Psoas muscle (tissue), 8 donors: ENCODE data around the gene ASTN2. TPM values are rescaled to one million over a fixed set of nuclear protein-coding genes. Genes with fewer than 3 reads are reported as not detected.

Experiments
- ATAC-seq, 4 donors: fragments of 200-7000 bp; cut with Tn5 transposase; one replicate each; pipeline ENCODE4 v1.9.1; 2020; ENCODE audit warnings: moderate library complexity in 3 of 4, mild to moderate bottlenecking in 2 of 4
- DNase-seq, 2 donors: peaks; one replicate each; pipeline ENCODE4 v3.0.0-alpha.2; 2020
- H3K27ac ChIP-seq: fragments of 200-600 bp; one replicate; pipeline ENCODE4 v1.8.0; 2022
- H3K27me3 ChIP-seq, 3 donors: fragments of 200-600 bp in 1 of 3; one replicate each; pipeline versions ENCODE4 v1.6.1 to v1.8.0; 2013 to 2022; ENCODE audit warnings: low read length in 2 of 3, mild to moderate bottlenecking in 2 of 3, moderate library complexity in 1 of 3; ENCODE audit not compliant: insufficient read depth in 3 of 3
- H3K36me3 ChIP-seq, 2 donors: fragments of 200-600 bp in 1 of 2; one replicate each; pipeline versions ENCODE4 v1.6.1 to v1.8.0; 2013 to 2022; ENCODE audit warnings: low read depth in 1 of 2, mild to moderate bottlenecking in 1 of 2, moderate library complexity in 1 of 2; ENCODE audit not compliant: insufficient read depth in 1 of 2
- H3K4me1 ChIP-seq: fragments of 200-600 bp; one replicate; pipeline ENCODE4 v1.8.0; 2022
- H3K4me3 ChIP-seq: fragments of 200-600 bp; one replicate; pipeline ENCODE4 v1.8.0; 2022; ENCODE audit warnings: mild to moderate bottlenecking
- H3K9me3 ChIP-seq: fragments of 200-600 bp; one replicate; pipeline ENCODE4 v1.8.0; 2022
- CTCF ChIP-seq: fragments of 200-600 bp; IDR thresholded peaks from one replicate; pipeline ENCODE4 v1.8.0; 2022; ENCODE audit warnings: antibody characterized with exemption
- WGBS, 3 donors: extraction: QIAGEN DNeasy Blood & Tissue Kit; methylation state at CpG; one replicate each; pipeline versions ENCODE4 v1.1.6 to v1.1.7; 2013; 5-methylcytosine and 5-hydroxymethylcytosine counted together
- intact Hi-C, 2 donors: fragments of 100-400 bp; cut with DNase I; formaldehyde crosslinking; loops; one replicate each; pipeline versions ENCODE4 v1.11.0 to v1.14.2; 2022
- polyA plus RNA-seq, 3 donors: library from polyadenylated mRNA; stranded (reverse); fragments of 200-250 nt; gene quantifications; one replicate each; pipeline ENCODE4 v1.2.3, GENCODE V29; 2013
- total RNA-seq, 4 donors: library from RNA; stranded (reverse); fragmentation: NEBNext Ultra II Directional in 2 of 4; extraction: Animal tissue kit (Norgen Biotek cat#: 25700) in 2 of 4; gene quantifications; one replicate each; pipeline versions ENCODE4 v1.2.1 to v1.2.4, GENCODE V29; 2021 to 2023
- donor health status: healthy with polysubstance abuse.
- donor health status: DM: no; HTN: no; CAD: no; lungs with moderate emphysema.
- donor health status: Bipolar disorder and iron deficiency.
- donor health status: healthy.
- donor health status: DM: yes; HTN: yes; CAD: no.
- donor health status: DM: no; HTN: no; CAD: no.
- donor health status: DM: no; HTN: no; CAD: no.
- donor health status: DM: yes; HTN: yes; CAD: no.

The ASTN2 gene
- total and polyA plus RNA-seq, 7 donors = 2.0 to 10.3 (median 3.3) TPM

- no peaks in the 10 kb centered on the region for H3K9me3 ChIP-seq
- peaks cover 0 to 3% (median 0%) of the 10 kb centered on the region in 3 donors for H3K27me3 ChIP-seq
- TF ChIP-seq CTCF = no peak
- WGBS, 3 donors = 85 to 92% (median 87%) methylated on average over 1 of the region's 1 CpG
- ATAC-seq (no peak), DNase-seq (no peak)
- H3K4me3 ChIP-seq = no peak overlapping the region
- H3K4me1 ChIP-seq = no peaks in the 10 kb centered on the region
- intact Hi-C loops = no loop called here
- no peak overlapping the region for H3K27ac ChIP-seq
- no peaks in the 10 kb centered on the region for H3K36me3 ChIP-seq
Observed at GRCh38 chr9:117104206-117104605, 310.7 kb downstream of the ASTN2 start.

DNA sequence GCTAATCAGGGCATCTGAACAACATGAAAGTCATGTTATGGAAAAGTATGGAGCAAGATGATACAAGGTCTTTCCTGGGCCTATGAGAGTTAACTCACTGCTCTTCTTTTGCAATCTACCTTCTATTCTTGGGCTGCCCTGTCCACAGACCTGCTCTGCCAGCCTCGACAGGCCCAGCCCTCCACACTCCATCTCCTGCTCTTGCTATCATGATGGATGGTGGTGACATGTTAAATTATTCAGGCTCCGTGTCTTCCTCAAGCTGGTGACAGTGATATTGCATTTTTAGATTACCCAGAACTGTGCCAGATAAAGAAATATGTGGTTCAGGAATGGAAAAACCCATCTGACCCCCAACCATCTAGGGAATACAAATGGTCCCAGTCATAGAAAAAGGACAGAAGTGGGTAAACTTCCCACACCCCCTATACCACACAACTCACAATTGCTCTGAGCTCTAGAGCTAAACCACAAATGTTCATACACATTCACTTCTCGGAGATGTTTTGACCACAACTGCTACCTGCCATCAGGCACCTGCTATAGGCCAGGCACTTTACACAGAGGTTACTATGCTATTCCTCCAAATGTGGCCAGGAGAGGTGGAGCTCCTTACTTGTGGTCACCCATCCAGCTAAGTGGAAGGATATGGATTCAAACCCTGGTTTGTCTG is 311.3 kb downstream of the ASTN2 start:
- Histone ChIP-seq H3K9me3 (no peaks in the 10 kb centered on the region), H3K4me1 (no peaks in the 10 kb centered on the region), H3K27me3 (peaks cover 0 to 3% (median 0%) of the 10 kb centered on the region in 3 donors), H3K27ac (no peak overlapping the region), H3K36me3 (no peaks in the 10 kb centered on the region), H3K4me3 (no peak overlapping the region)
- TF ChIP-seq CTCF = no peak
- DNase-seq (no peak), ATAC-seq (no peak)
- intact Hi-C loops = no loop called here
- 55 to 60% (median 56%) methylated on average over 3 of the region's 3 CpGs for WGBS, 3 donors

DNA sequence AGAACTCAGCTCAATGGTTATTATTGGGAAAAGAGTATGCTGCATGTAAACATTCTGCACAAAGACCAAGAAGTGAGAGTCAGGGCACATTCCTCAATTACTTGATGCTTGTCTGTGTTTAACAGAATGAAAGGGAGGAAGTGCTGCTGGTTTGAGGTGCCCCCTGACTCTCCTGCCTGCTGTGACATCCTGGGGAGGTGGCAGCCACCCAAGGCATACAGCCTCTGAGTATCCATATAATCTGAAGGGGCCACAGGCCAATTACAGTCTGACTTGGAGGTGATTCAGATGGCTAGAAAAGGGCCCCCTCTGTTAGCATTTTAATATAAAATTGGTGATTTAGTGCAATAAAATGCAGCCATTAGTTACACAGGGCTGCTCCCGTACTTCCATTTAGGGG is 313.8 kb downstream of the ASTN2 start:
- intact Hi-C loops = no loop called here
- Histone ChIP-seq H3K4me3 (no peak overlapping the region), H3K9me3 (no peaks in the 10 kb centered on the region), H3K27me3 (peaks cover 0 to 3% (median 0%) of the 10 kb centered on the region in 3 donors), H3K4me1 (no peaks in the 10 kb centered on the region), H3K36me3 (no peaks in the 10 kb centered on the region), H3K27ac (no peak overlapping the region)
- 41 to 65% (median 50%) methylated on average over 1 of the region's 1 CpG for WGBS, 3 donors
- no peak for ATAC-seq
- no peak for DNase-seq
- no peak for TF ChIP-seq CTCF

DNA sequence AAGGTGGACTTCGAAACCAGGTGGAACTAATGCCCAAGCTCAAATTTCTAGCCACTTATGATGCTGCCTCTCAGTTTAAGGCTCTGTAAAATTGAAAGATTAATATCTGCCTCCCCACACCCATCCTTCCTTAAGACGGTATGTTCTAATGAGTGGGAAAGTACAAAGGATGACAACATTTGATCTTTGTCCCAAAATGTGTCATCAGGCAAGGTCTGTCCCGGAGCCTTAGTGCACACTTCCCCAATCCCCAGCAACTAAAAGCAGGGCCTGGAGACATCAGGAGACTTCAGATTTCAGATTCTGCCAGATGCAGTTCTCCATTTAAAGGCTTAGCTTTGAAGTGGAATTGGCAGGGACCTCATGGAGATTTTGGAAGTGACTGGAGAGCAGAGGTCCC is 316.5 kb downstream of the ASTN2 start:
- WGBS, 3 donors = 35 to 56% (median 41%) methylated on average over 3 of the region's 3 CpGs
- intact Hi-C loops = no loop called here
- ATAC-seq (no peak), DNase-seq (no peak)
- H3K4me3 ChIP-seq = no peak overlapping the region
- peaks cover 0 to 3% (median 0%) of the 10 kb centered on the region in 3 donors for H3K27me3 ChIP-seq
- H3K36me3 ChIP-seq = no peaks in the 10 kb centered on the region
- no peak overlapping the region for H3K27ac ChIP-seq
- H3K4me1 ChIP-seq = no peaks in the 10 kb centered on the region
- no peak for TF ChIP-seq CTCF
- no peaks in the 10 kb centered on the region for H3K9me3 ChIP-seq

DNA sequence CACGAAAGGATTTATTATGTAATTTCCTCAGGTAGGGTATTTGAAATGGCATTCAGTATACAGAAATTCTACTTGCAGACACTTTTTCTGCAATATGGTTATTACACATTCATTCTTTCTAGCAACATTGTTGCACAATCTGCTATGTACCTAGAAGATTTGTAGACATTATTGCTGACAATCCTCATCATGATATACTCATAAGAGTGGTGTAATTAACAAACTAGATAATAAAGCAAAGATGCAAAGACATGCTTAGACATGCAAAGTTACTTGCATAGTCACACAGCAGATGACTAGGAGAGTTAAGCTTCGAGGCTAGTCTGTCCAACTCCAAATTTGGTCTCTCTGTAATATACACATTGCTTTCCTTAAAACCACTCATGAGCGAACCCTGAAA is 317.1 kb downstream of the ASTN2 start:
- DNase-seq = no peak
- whole genome bisulfite sequencing, 3 donors = 77 to 80% (median 77%) methylated on average over 3 of the region's 3 CpGs
- intact Hi-C loops = no loop called here

More for the DNA sequence above, 317.1 kb downstream of the ASTN2 start:
- H3K27me3 ChIP-seq = peaks cover 0 to 3% (median 0%) of the 10 kb centered on the region in 3 donors
- no peaks in the 10 kb centered on the region for H3K36me3 ChIP-seq
- no peak overlapping the region for H3K4me3 ChIP-seq
- no peak for ATAC-seq
- H3K4me1 ChIP-seq = no peaks in the 10 kb centered on the region
- TF ChIP-seq CTCF = no peak
- no peak overlapping the region for H3K27ac ChIP-seq
- no peaks in the 10 kb centered on the region for H3K9me3 ChIP-seq
